Activated CD4-positive, alpha-beta T cell treated with anti-CD3 and anti-CD28 coated beads, Interleukin-2, amount 50 U/mL, for 24 hours (primary cell): ENCODE data around the gene AHCTF1.

ENCODE experiments used
- DNase-seq, 2 donors: peaks; one replicate each; pipeline ENCODE4 v3.0.0-alpha.2; 2020; ENCODE audit warnings: low read depth in 1 of 2, low spot score in 1 of 2

Gene AHCTF1

DNA sequence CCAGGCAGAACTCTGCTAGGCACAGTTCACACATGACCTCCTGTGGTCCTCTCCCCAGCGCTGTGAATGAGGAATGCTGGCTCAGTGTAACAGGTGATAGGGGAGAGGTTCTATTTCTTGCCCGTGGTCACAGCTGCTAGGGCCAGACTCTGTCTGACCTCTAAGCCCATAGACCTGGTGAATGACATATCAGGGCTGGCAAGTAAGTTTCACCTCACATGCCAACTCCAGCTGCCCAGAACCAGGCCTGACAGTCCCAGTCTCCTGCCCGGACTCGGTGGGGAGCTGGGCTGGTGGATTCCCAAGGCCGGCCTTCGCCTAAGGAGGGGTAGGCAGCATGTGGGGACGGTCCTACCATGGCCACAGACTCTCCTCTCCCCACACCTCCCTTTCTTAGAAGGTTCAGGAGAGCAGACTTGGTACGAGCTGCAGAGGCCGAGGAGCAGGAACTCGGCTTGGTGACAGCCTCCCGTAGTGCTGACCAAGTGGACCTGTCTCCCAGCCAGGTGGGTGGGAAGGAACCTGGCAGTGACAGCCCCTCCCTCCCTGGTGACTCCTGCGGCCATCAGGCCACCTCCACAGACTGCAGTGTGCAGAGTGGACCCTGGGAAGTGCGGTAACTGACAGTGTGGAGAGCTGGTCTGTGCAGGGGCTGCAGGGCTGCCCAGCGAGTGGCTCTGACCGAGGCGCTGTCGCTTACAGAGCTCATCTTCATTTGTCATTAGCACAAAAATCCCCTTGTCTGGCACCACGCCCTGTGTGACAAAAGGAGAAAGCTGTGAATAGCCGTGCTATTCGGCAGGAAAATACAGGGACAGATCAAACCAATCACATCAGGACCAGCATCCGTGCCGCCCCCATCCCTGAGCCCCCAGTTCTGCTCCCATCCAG, 132.9 kb downstream of the AHCTF1 start:
- DNase-seq, result no peak

DNA sequence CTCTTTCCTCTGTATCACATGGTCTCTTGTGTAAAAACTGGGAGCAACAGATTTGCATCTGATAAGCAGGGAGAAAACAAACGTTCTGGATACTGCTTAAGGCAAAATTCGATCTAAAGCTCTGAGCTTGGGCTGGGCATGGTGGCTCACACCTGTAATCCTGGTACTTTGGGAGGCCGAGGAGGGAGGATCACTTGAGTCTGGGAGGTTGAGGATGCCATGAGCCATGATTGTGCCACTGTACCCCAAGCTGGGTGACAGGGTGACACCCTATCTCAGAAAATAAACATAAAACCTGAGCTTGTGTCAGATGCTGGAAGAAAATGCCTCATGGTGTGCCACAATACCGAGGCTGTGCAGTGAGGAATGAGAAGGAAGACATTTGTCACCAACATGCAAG, 133.6 kb downstream of the AHCTF1 start:
- DNase-seq, result no peak

DNA sequence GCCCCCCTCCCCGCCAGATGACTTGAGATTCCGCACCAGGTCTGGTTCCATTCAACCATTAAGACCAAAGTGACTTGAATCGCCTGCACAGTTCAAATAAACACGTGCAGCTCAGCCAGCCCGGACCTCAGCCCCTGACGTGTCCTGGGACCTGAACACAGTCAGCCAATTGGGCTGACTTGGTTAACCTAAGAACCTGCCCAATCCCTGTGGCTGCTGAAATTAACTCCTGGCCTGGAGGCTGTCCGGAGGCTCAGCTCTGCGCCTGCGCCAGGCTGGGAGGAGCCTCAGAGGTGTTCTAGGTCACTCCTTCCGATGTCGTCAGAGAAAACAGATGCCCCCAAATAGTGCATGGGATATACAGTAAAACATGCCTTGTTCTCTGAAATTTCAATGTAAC, 134.2 kb downstream of the AHCTF1 start:
- DNase-seq, result no peak

DNA sequence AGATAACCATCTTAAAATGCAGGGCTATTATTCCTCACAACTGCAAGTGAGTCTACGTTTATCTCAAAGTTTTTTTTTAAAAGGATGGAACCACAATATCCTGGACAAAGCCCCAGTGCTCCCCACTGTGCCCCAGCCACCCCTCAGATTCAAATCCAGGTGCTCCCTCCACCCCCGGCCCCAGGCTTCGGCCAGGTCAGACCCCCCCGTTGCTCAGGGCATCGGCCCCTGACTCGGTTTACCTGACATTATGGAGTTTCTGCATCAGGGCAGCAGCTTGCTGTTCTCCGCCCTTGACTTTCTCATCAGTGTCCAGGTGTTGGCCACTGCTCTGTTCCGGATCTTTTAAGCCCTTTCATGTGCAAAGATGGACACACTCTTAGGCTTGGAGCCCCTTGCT, 134.6 kb downstream of the AHCTF1 start:
- DNase-seq, result no peak

DNA sequence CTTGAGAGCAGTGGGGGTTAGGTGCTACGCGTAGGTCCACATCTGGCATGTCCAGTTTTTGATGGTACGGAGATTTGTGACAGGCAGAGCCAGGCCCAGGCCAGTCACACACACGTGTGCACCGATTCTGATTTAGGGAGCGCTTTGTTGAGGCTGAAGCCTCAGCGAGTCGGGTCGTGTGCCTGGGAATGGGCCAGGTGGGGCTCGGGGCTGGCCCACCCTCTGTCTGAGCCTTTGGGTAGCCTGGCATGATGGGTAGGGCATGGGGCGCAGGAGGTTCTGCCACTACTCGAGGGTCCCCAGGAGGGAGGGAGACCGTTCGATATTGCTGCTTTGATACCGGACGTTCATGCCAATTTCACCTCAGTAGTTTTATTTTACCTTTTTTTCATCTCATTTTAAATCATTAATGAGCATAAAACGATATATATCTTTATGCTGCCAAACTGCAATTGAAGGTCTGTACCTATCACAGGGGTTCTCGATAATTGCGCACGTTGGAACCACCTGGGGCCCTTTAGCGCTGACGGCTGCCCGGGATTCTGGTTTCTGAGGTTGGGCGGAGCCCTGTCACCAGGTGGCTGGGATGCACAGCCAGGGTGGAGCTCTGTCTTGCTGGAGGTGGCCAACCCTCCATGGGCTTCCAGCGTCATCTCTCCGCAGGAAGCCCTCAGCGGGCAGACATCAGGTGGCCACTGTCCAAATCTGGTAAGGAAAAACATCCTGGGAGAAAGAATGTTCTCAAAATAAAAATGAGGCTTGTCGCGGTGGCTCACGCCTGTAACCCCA, 135.6 kb downstream of the AHCTF1 start:
- no peak for DNase-seq

DNA sequence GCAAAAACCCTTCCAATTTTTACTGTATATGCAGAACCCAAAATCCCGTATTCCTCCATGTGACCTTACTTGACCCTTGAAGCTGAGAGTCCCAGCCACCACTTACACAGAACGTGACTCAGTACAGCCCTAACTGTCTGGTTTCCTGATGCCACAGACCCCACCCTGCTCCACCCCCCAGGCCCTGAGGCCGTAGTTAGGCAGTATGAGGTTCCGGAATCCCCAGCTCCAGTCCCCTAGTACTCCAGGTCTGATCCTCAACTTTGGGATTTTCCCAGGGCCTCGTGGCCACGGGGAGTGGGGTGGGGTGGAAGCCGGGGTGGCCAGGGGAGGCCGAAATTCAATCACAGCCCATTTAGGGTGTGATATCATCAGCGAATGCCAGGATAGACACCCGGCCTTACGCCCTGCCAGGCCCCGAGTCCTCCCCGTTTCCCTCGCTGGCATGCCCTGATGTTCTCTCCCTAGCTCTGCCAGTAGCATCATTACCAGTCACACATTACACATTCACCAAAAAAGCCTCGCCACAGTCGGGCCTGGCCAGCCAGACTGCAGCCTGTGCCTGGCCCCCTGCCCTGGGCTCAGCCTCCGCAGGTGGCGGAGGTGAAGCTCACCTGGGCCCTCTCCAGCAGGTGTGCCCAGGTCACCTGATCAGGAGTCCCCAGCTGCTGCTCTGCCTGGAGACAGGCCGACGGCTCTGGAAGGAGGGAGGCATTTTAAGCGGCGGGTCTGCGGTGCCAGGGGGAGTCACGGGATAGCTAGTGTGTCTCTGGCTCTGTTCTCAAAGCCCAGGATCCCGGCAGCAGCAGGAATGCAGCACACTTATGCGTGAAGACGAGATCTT, 136.7 kb downstream of the AHCTF1 start:
- DNase-seq, result no peak

DNA sequence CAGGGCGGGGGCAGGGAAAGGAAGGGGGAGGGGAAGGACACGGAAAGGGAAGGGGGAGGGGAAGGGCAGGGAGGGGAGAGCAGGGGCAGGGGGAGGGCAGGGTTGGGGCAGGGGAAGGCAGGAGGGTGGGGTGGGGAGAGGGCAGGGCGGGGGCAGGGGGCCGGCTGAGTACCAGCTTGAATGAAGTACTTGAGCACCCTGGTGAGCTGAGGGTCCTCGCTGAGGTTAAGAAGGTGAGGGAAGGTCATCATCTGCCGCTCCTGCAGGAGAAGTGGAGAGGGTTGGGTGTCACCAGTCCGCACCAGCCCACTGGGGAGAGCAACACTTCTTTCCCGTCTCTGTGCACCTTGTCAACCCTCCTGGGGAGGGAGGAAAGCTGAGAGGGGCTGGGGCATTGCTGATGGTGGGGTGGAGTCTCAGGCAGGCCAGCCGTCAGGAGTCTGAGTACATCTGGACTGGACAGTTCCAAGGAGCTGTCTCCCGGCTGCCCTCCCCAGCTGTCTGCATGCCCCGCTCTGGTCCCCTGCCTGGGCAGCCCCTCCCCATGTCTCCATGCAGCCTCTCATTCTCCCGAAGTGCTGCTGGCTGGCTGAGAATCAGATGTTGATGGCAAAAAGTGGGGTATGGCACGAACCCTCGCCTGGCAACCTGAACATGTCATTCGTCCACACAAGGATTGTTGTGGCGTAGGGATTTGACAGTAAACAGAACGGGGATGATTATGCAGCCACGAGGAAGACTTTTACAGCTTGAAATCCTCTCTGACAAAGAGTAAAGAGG, 137.5 kb downstream of the AHCTF1 start:
- no peak for DNase-seq

DNA sequence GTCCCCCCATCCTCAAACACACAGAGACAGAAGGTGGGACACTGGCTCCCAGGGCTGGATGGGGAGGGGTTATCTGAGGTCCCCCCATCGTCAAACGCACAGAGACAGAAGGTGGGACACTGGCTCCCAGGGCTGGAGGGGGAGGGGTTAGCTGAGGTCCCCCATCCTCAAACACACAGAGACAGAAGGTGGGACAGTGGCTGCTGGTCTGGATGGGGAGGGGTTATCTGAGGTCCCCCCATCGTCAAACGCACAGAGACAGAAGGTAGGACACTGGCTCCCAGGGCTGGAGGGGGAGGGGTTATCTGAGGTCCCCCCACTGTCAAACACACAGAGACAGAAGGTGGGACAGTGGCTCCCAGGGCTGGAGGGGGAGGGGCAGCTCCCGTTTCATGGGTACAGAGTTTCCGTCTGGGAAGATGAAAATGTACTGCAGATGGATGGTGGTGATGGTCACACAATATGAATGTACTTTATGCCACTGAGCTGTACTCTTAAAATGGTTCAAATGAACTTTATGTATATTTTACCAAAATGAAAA, 138.3 kb downstream of the AHCTF1 start:
- no peak for DNase-seq

DNA sequence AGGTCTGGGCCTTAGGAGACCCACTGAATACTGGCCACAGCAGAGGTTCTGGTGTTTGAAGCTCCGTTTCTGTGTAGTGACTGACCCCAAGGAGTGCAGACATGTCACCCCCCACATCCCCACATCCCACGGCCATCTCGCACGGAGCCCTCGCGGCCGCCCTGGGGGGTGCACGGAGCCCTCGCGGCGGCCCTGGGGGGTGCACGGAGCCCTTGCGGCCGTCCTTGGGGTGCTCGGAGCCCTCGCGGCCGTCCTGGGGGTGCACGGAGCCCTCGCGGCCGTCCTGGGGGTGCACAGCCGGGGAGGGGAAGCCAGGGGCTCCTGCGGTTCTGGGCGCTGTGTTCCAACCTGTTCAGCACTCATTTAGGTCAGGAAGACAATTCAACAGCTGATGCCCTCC, 139.1 kb downstream of the AHCTF1 start:
- DNase-seq, result no peak

DNA sequence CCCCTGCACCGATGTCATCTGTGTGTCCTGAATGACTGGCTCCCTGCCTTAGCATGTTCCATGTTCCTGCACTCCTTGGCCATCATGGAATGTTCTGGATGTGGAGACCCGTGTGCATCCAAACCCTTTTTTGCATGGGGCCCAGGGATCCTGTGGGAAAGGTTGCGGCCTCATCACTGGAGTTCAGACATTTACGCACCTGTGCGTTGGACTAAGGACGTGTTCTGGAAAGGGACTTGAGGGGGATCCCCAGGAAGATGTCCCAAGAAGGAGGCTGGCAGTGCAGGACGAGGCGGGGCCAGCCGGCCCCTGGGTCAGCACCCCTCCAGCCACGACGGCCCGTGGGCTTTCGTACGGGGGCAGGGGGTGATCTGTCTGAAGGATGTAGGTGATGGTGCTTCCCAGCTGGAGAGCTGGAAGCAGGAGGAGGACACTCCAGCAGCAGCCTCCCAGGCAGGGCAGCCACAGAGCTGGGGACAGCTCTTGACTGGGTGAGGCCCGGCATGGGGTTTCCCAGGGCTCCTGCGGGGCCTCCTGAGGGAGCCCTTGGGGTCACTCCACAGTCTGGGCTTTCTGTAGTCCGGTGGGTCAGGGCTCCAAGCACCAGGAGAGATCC, 140.3 kb downstream of the AHCTF1 start:
- no peak for DNase-seq

DNA sequence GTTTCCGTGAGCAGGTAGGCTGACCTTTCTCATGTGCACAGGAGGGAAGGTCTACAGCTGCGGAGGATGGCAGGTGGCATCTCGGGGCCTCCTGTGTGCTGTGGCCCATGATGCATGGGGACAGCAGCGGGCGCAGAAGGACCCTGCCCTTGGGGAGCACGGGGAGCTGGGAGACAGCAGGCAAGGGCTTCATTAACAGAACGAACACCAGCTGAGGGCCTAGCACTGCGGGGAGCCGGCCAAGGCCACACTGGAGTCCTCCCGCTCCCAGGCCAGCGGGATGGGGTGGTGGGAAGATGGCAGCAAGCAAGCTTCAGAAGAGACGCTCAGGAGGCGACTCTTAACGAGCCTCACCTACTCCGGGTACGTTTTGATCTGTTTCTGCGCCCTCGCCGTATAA, 140.9 kb downstream of the AHCTF1 start:
- no peak for DNase-seq

DNA sequence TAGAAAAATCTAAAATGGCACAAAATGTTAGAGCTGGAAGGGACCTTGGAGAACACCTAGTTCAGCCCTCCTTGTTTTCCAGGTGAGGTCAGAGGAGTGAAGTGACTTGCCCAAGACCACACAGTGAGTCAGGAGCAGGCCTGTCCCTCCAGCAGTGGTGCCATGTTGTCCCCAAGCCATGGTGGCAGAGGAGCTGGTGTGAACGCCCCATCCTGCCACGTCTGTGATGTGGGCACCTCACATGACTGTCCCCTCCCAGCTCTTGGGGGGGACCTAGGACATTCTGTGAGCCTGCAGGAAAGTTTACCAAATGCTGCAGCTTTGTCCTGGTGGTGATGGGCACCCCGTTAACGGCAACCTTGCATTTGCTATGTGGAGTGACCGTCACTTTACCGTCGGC, 141.4 kb downstream of the AHCTF1 start:
- no peak for DNase-seq

DNA sequence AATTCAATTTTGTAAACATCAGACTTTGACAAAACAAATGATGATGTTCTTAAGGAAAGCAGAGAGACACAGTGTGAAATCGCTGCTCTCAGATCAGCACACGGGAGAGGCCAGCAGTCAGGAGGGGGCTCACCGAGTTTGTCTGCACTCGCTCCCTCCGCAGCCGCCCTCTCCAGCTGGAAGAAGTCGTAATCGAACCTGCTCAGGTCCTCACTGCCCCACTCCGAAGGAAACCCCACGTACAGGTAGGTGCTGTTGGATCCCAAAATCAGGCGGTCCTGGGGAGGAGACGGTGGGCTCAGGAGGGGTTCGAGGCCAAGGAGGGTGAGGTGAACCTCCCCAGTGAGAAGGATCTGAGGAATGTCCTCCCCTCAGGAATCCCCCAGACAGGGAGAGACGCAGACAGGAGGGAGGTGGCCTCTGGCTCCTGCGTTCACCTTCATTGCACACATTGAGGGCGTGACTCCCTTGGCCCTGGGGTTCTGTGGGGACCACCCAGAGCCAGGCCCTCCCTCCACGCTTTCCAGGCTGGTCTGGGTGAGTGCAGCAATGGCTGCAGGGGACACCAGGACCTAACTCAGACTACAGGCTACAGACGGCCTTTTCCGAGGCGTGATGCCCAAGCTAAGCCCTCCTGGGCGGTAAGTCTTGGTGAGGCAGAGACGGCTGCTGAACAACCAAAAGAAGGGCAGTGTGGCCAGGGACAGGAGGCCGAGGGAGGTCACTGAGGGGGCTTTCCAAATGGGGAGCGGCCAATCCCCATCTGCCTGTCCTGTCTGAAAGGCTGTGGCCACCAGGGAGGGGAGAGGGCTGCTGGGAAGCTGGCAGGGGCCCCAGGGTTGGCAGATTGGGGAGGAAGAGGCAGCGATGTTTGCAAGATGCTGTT, 142.1 kb downstream of the AHCTF1 start:
- no peak for DNase-seq
